Activated CD8-positive, alpha-beta T cell treated with anti-CD3 and anti-CD28 coated beads, Interleukin-2, amount 10 ng/mL, durations not matched to agents 7 days and 5 days (primary cell): Measurements from ENCODE around the gene TEK. TPM values are rescaled to one million over a fixed set of nuclear protein-coding genes. Genes with fewer than 3 reads are reported as not detected.

Experiments
- ATAC-seq: fragments of 150-1000 bp; cut with Tn5 transposase; one replicate; pipeline ENCODE4 v1.10.0; 2021; ENCODE audit warnings: moderate library complexity
- CTCF ChIA-PET: fragments of 350-600 bp; sonication (Branson Sonifier 250); formaldehyde crosslinking; loops from one replicate; lab custom pipeline; 2021; ENCODE audit warnings: antibody characterized with exemption; lab: Charles Lee
- POLR2A ChIA-PET: fragments of 350-600 bp; sonication (Branson Sonifier 250); formaldehyde crosslinking; loops from one replicate; lab custom pipeline; 2021; ENCODE audit warnings: antibody characterized with exemption; lab: Charles Lee
- DNase-seq: peaks from one replicate; pipeline ENCODE4 v3.0.0-alpha.2; 2020
- H3K27ac Mint-ChIP-seq: one replicate; pipeline ENCODE4 v1.8.0; 2021; ENCODE audit warnings: mild to moderate bottlenecking, mixed read lengths
- H3K27me3 Mint-ChIP-seq: one replicate; pipeline ENCODE4 v1.8.0; 2021; ENCODE audit warnings: low read depth, mixed read lengths
- H3K36me3 Mint-ChIP-seq: one replicate; pipeline ENCODE4 v1.8.0; 2021; ENCODE audit warnings: low read depth, mixed read lengths
- H3K4me1 Mint-ChIP-seq: one replicate; pipeline ENCODE4 v1.8.0; 2021; ENCODE audit warnings: low read depth, mixed read lengths
- H3K4me3 Mint-ChIP-seq: one replicate; pipeline ENCODE4 v1.8.0; 2021; ENCODE audit warnings: mild to moderate bottlenecking, mixed read lengths
- H3K9me3 Mint-ChIP-seq: one replicate; pipeline ENCODE4 v1.8.0; 2022; ENCODE audit warnings: mixed read lengths; ENCODE audit not compliant: insufficient read depth
- total RNA-seq, 2 experiments: library from RNA; stranded (reverse); gene quantifications; one replicate each; pipeline ENCODE4 v1.2.3, GENCODE V29; 2021

Gene TEK
- total RNA-seq: not detected

- H3K9me3 Mint-ChIP-seq: no peaks in the 10 kb centered on the region
- ATAC-seq (no peak), DNase-seq (no peak)
- no peaks in the 10 kb centered on the region for H3K36me3 Mint-ChIP-seq
- H3K27ac Mint-ChIP-seq: no peak within 1 kb of the TSS
- POLR2A ChIA-PET: no interaction called here
- CTCF ChIA-PET: no interaction called here
- no peaks in the 10 kb centered on the region for H3K4me1 Mint-ChIP-seq
- no peak within 1 kb of the TSS for H3K4me3 Mint-ChIP-seq
- H3K27me3 Mint-ChIP-seq: peaks cover 6% of the 10 kb centered on the region
These were observed at the start of gene TEK for GRCh38 chr9:27108981-27109541. Gene TEK (plus strand): TSS chr9:27109225. CDS start chr9:27109591, 366 bp downstream.

DNA sequence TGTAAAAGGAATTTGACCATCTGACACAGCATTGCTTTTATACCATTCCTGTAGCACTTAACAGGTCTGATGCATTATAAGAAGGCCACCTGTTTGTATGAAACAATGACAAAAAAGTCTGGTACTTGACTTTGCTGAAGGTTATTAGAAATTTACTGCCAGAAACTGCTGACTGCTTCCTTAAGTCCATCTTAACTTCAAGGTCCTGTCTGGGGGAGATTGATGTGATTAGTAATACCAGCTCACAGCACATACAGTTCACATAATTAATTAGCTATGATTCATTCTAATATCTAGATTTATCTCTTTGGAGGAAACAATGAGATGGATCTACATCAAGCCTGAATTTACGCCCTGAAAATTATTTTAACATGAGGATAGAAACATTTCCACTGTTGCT is 49.6 kb upstream of the TEK start:
- ATAC-seq (no peak), DNase-seq (no peak)
- Mint-ChIP-seq H3K27ac (no peak overlapping the region), H3K27me3 (no peaks in the 10 kb centered on the region), H3K9me3 (no peaks in the 10 kb centered on the region), H3K4me3 (no peak overlapping the region), H3K4me1 (no peaks in the 10 kb centered on the region), H3K36me3 (no peaks in the 10 kb centered on the region)
- ChIA-PET CTCF (no interaction called here), POLR2A (no interaction called here)

DNA sequence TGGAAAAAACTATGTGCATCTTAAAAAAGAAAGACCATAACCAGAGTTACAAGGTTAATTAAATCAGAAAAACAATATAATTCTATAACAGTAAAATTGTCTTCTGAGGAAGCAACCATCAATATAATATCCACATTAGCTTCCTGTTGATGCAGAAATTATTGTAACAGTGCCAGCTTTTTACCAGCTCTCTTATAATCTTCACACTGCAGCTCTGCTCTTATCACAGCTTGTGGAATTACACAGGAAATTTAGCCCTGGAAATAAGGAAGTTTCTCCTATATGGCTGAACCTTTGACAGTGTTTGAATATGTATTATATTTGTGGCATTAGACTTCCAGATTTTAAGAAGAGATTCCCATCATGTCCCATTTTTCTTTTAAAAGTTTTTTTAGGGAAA is 49.1 kb upstream of the TEK start:
- no peaks in the 10 kb centered on the region for H3K36me3 Mint-ChIP-seq
- H3K27me3 Mint-ChIP-seq: no peaks in the 10 kb centered on the region
- H3K4me1 Mint-ChIP-seq: no peaks in the 10 kb centered on the region
- no peaks in the 10 kb centered on the region for H3K9me3 Mint-ChIP-seq
- DNase-seq: no peak
- ChIA-PET CTCF (interaction anchor here (1.2 kb wide), 1 partner anchor 28 kb away, joined by 3 read pairs; no protein-coding TSS in a partner anchor), POLR2A (no interaction called here)
- no peak overlapping the region for H3K4me3 Mint-ChIP-seq
- no peak overlapping the region for H3K27ac Mint-ChIP-seq
- ATAC-seq: no peak

- H3K36me3 Mint-ChIP-seq: no peaks in the 10 kb centered on the region
- CTCF ChIA-PET: no interaction called here
These were observed 43.7 kb upstream of the TEK start for GRCh38 chr9:27065288-27065687.

DNA sequence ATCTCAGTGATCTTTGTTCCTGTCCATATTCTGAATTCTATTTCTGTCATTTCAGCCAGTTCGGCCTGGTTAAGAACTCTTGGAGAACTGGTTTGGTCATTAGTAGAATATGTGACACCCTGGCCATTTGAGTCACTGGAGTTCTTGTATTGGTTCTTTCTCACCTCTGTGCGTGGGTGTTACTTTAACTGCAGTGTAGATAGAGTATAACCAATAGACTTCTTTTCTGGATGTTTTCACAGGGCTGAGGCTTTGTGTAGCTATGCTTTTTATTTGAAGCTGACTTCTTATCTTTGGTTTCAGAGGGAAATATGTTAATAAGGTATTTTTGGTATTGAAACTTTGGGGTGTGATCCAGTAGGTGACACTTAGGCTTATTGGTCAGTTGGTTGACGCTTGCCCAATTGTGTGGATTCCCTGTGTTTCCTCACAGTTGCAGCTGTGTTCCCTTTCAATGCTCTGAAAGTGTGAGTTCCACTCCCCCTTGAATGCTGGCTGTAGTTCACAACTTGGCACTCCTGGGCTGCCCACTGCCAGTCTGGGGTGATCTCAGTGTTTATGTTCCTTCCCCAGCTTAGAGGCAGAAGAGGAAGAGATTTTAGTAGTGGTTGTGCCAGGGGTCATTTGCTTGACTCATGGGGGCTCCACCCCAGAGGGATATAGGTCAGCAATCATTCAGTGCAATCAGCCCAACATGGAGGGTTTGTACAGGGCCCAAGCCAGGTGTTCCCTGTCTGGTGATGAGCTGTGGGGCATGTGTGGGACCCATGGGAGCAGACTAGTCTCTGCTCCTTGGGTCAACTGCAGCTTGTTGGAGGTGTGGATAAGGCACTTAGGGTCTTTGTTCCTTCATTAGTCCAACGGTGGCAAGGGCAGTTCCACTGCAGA is 34.9 kb upstream of the TEK start:
- no peaks in the 10 kb centered on the region for H3K27me3 Mint-ChIP-seq
- no peaks in the 10 kb centered on the region for H3K9me3 Mint-ChIP-seq
- DNase-seq (no peak), ATAC-seq (no peak)
- ChIA-PET POLR2A (no interaction called here), CTCF (no interaction called here)
- H3K4me1 Mint-ChIP-seq: no peaks in the 10 kb centered on the region
- H3K36me3 Mint-ChIP-seq: no peaks in the 10 kb centered on the region
- no peak overlapping the region for H3K27ac Mint-ChIP-seq
- no peak overlapping the region for H3K4me3 Mint-ChIP-seq

More at GRCh38 chr9:27065288-27065687, 43.7 kb upstream of the TEK start:
- Mint-ChIP-seq H3K27me3 (no peaks in the 10 kb centered on the region), H3K9me3 (no peaks in the 10 kb centered on the region), H3K4me1 (no peaks in the 10 kb centered on the region), H3K27ac (no peak overlapping the region), H3K4me3 (no peak overlapping the region)
- POLR2A ChIA-PET: no interaction called here
- ATAC-seq (no peak), DNase-seq (no peak)

GRCh38 chr9:27078685-27079084 is 30.3 kb upstream of the TEK start:
- CTCF ChIA-PET: no interaction called here
- H3K4me1 Mint-ChIP-seq: no peaks in the 10 kb centered on the region
- H3K27ac Mint-ChIP-seq: no peak overlapping the region
- DNase-seq (no peak), ATAC-seq (no peak)
- H3K27me3 Mint-ChIP-seq: no peaks in the 10 kb centered on the region
- POLR2A ChIA-PET: no interaction called here
- H3K9me3 Mint-ChIP-seq: no peaks in the 10 kb centered on the region
- no peak overlapping the region for H3K4me3 Mint-ChIP-seq
- H3K36me3 Mint-ChIP-seq: no peaks in the 10 kb centered on the region

GRCh38 chr9:27085456-27085855 is 23.6 kb upstream of the TEK start:
- H3K9me3 Mint-ChIP-seq: no peaks in the 10 kb centered on the region
- DNase-seq: no peak
- H3K4me1 Mint-ChIP-seq: no peaks in the 10 kb centered on the region
- no peak overlapping the region for H3K27ac Mint-ChIP-seq
- CTCF ChIA-PET: no interaction called here
- POLR2A ChIA-PET: no interaction called here
- H3K27me3 Mint-ChIP-seq: no peaks in the 10 kb centered on the region
- H3K36me3 Mint-ChIP-seq: no peaks in the 10 kb centered on the region
- ATAC-seq: no peak
- no peak overlapping the region for H3K4me3 Mint-ChIP-seq

DNA sequence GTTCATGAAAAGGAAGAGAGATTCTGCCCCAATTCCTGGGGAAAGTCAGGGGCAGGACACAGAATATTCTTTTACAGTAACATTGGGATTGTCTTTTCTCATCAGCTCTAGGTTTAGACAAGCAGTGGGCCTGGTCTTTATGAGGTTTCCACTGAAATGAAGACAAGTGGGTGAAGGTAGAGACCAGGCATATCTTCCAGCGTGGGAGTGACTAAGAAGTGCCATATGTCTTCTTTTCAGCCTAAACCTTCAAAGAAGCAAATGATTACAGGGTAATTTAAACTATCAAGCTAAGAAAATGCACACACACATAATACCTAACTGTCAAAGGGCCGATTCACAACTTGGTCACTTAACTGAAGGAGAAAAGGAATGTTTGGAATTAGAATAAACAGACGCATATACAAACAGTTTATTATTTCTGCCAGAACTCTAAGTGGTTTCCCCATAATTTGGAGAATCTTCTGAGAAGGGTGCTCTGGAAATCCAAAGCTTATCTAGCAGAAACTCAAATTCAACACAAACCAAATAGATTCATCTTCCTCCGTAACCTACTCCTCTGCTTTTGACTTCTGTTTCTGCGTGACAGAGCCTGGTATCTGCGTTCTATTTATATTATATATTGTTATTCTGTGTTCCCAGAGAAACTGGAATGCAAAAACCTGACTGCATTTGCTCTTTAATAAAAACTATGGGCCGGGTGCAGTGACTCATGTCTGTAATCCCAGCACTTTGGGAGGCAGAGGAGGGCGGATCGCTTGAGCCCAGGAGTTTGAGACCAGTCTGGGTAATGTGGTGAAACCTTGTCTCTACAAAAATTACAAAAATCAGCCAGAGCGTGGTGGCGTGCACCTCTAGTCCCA is 22.0 kb upstream of the TEK start:
- CTCF ChIA-PET: no interaction called here
- POLR2A ChIA-PET: no interaction called here
- Mint-ChIP-seq H3K4me3 (no peak overlapping the region), H3K27me3 (no peaks in the 10 kb centered on the region), H3K36me3 (no peaks in the 10 kb centered on the region), H3K9me3 (no peaks in the 10 kb centered on the region), H3K27ac (no peak overlapping the region), H3K4me1 (no peaks in the 10 kb centered on the region)
- DNase-seq (no peak), ATAC-seq (no peak)

- Mint-ChIP-seq H3K4me3 (no peak overlapping the region), H3K36me3 (no peaks in the 10 kb centered on the region), H3K27ac (no peak overlapping the region), H3K9me3 (no peaks in the 10 kb centered on the region), H3K27me3 (peaks cover 2% of the 10 kb centered on the region), H3K4me1 (peaks cover 5% of the 10 kb centered on the region)
- CTCF ChIA-PET: no interaction called here
- POLR2A ChIA-PET: no interaction called here
- ATAC-seq: no peak
- no peak for DNase-seq
These were observed 20.0 kb upstream of the TEK start for GRCh38 chr9:27088981-27089380.

GRCh38 chr9:27089706-27090105 is 19.3 kb upstream of the TEK start:
- Mint-ChIP-seq H3K9me3 (no peaks in the 10 kb centered on the region), H3K36me3 (no peaks in the 10 kb centered on the region), H3K27me3 (peaks cover 6% of the 10 kb centered on the region), H3K4me1 (peaks cover 5% of the 10 kb centered on the region), H3K27ac (no peak overlapping the region), H3K4me3 (no peak overlapping the region)
- POLR2A ChIA-PET: no interaction called here
- CTCF ChIA-PET: no interaction called here
- ATAC-seq: no peak
- no peak for DNase-seq

- ATAC-seq: no peak
- Mint-ChIP-seq H3K4me3 (no peak overlapping the region), H3K27ac (no peak overlapping the region), H3K27me3 (peaks cover 7% of the 10 kb centered on the region), H3K36me3 (no peaks in the 10 kb centered on the region), H3K4me1 (peaks cover 5% of the 10 kb centered on the region), H3K9me3 (no peaks in the 10 kb centered on the region)
- DNase-seq: no peak
- CTCF ChIA-PET: no interaction called here
- POLR2A ChIA-PET: no interaction called here
These were observed 18.8 kb upstream of the TEK start for GRCh38 chr9:27090231-27090630.

GRCh38 chr9:27090711-27091110 is 18.3 kb upstream of the TEK start:
- Mint-ChIP-seq H3K9me3 (no peaks in the 10 kb centered on the region), H3K4me3 (no peak overlapping the region), H3K27ac (no peak overlapping the region), H3K27me3 (peaks cover 7% of the 10 kb centered on the region), H3K36me3 (no peaks in the 10 kb centered on the region), H3K4me1 (peaks cover 5% of the 10 kb centered on the region)
- ATAC-seq (no peak), DNase-seq (no peak)
- POLR2A ChIA-PET: no interaction called here
- CTCF ChIA-PET: no interaction called here
